ENCODE data around the gene THY1. TPM values are rescaled to one million over a fixed set of nuclear protein-coding genes. Genes with fewer than 3 reads are reported as not detected.
"Not testable (repeated sequence)": the region's sequence is repeated elsewhere in the genome, so short reads cannot be mapped to it uniquely, and the experiment has no call there.

Gene THY1
- total RNA-seq, 2 donors from 2014 or later: 3.3 to 39.7 TPM

- H3K4me1 ChIP-seq (replicated peaks): no peaks in the 10 kb centered on the region
- no peaks in the 10 kb centered on the region for H3K9me3 ChIP-seq
- 96% methylated on average over 8 of the region's 8 CpGs for WGBS
- H3K27me3 ChIP-seq (replicated peaks; ENCODE audit: insufficient read depth): no peaks in the 10 kb centered on the region
- H3K27ac ChIP-seq: no peak overlapping the region
- no peak for TF ChIP-seq POLR2A (IDR thresholded peaks at IDR 0.05)
- TF ChIP-seq CTCF (IDR thresholded peaks at IDR 0.05): no peak
- TF ChIP-seq POLR2AphosphoS5 (IDR thresholded peaks at IDR 0.05): no peak
- no peak overlapping the region for H3K4me3 ChIP-seq
- no peaks in the 10 kb centered on the region for H3K36me3 ChIP-seq
- intact Hi-C loops (cut with DNase I): no loop called here
- no peak for DNase-seq (ENCODE audit: low spot score)
Observed at GRCh38 chr11:119459293-119459976, 36.5 kb upstream of the THY1 start.

GRCh38 chr11:119455708-119456107 lies 32.7 kb upstream of the THY1 start:
- H3K27me3 ChIP-seq (replicated peaks; ENCODE audit: insufficient read depth); H3K27ac ChIP-seq; H3K36me3 ChIP-seq; H3K4me1 ChIP-seq (replicated peaks); DNase-seq (ENCODE audit: low spot score); H3K9me3 ChIP-seq; H3K4me3 ChIP-seq; intact Hi-C loops (cut with DNase I): not testable (repeated sequence)
- WGBS: 80% methylated on average over 6 of the region's 6 CpGs

- 36% methylated on average over 4 of the region's 4 CpGs for WGBS
- H3K36me3 ChIP-seq; H3K4me3 ChIP-seq; H3K27me3 ChIP-seq (replicated peaks; ENCODE audit: insufficient read depth); H3K9me3 ChIP-seq; DNase-seq (ENCODE audit: low spot score); H3K4me1 ChIP-seq (replicated peaks); intact Hi-C loops (cut with DNase I); H3K27ac ChIP-seq: not testable (repeated sequence)
Observed at GRCh38 chr11:119455241-119455640, 32.3 kb upstream of the THY1 start.

- no peaks in the 10 kb centered on the region for H3K9me3 ChIP-seq
- H3K4me3 ChIP-seq: no peak overlapping the region
- no peaks in the 10 kb centered on the region for H3K4me1 ChIP-seq (replicated peaks)
- H3K27ac ChIP-seq: no peak overlapping the region
- intact Hi-C loops (cut with DNase I): no loop called here
- TF ChIP-seq POLR2A (IDR thresholded peaks at IDR 0.05): no peak
- TF ChIP-seq CTCF (IDR thresholded peaks at IDR 0.05): no peak
- no peak for TF ChIP-seq POLR2AphosphoS5 (IDR thresholded peaks at IDR 0.05)
- 86% methylated on average over 1 of the region's 1 CpG for WGBS
- DNase-seq (ENCODE audit: low spot score): no peak
- H3K27me3 ChIP-seq (replicated peaks; ENCODE audit: insufficient read depth): no peaks in the 10 kb centered on the region
- no peaks in the 10 kb centered on the region for H3K36me3 ChIP-seq
Observed at GRCh38 chr11:119453881-119454280, 30.9 kb upstream of the THY1 start.

- Histone ChIP-seq H3K27ac (no peak overlapping the region), H3K9me3 (no peaks in the 10 kb centered on the region), H3K36me3 (no peaks in the 10 kb centered on the region), H3K4me1 (replicated peaks) (no peaks in the 10 kb centered on the region), H3K4me3 (no peak overlapping the region), H3K27me3 (replicated peaks; ENCODE audit: insufficient read depth) (no peaks in the 10 kb centered on the region)
- intact Hi-C loops (cut with DNase I): no loop called here
- TF ChIP-seq POLR2AphosphoS5 (IDR thresholded peaks at IDR 0.05): no peak
- TF ChIP-seq POLR2A (IDR thresholded peaks at IDR 0.05): no peak
- TF ChIP-seq CTCF (IDR thresholded peaks at IDR 0.05): no peak
- DNase-seq (ENCODE audit: low spot score): no peak
- WGBS: 91% methylated on average over 6 of the region's 6 CpGs
Observed at GRCh38 chr11:119450590-119451326, 27.8 kb upstream of the THY1 start.

- Histone ChIP-seq H3K4me1 (replicated peaks) (no peaks in the 10 kb centered on the region), H3K9me3 (no peaks in the 10 kb centered on the region), H3K4me3 (no peak overlapping the region), H3K27me3 (replicated peaks; ENCODE audit: insufficient read depth) (no peaks in the 10 kb centered on the region), H3K36me3 (no peaks in the 10 kb centered on the region), H3K27ac (no peak overlapping the region)
- DNase-seq (ENCODE audit: low spot score): no peak
- 77% methylated on average over 3 of the region's 3 CpGs for WGBS
- TF ChIP-seq POLR2AphosphoS5 (IDR thresholded peaks at IDR 0.05) (no peak), POLR2A (IDR thresholded peaks at IDR 0.05) (no peak), CTCF (IDR thresholded peaks at IDR 0.05) (no peak)
- intact Hi-C loops (cut with DNase I): no loop called here
Observed at GRCh38 chr11:119449498-119449897, 26.5 kb upstream of the THY1 start.

Measured in prostate gland (tissue), 2 donors.